Muscle of back (tissue), 13 donors: ENCODE data around the gene ZNF141. TPM values are rescaled to one million over a fixed set of nuclear protein-coding genes. Genes with fewer than 3 reads are reported as not detected.
"Not testable (repeated sequence)": the region's sequence is repeated elsewhere in the genome, so short reads cannot be mapped to it uniquely, and the experiment has no call there.

Experiments
- DNase-seq, 3 donors: peaks; one replicate each; pipeline versions ENCODE4 v3.0.0 to v3.0.0-alpha.2; 2013
- long read RNA-seq, 9 donors: transcript quantifications; one replicate each; lab custom pipeline, GENCODE V29; 2026
- polyA plus RNA-seq, 10 donors: library from polyadenylated mRNA; unstranded; fragments of 120-200 nt; gene quantifications; one replicate each; pipeline ENCODE4 v1.2.1, GENCODE V29; 2013; ENCODE audit not compliant: insufficient read length in 10 of 10

ZNF141 gene
- polyA plus RNA-seq = 10 to 100 TPM; 10.1 to 20.7 (median 14.0) TPM
- long read RNA-seq, donor 1, partial matches to known transcripts = 6 of 9 reads
- long read RNA-seq, donor 1, other reads (novel, unspliced or antisense) = 0 of 9 reads
- long read RNA-seq, donor 2 = 0 reads
- long read RNA-seq, donor 3 = 0 reads
- long read RNA-seq, donor 4 = 0 reads
- long read RNA-seq, donor 5, partial matches to known transcripts = 0 of 2 reads
- long read RNA-seq, donor 5, other reads (novel, unspliced or antisense) = 0 of 2 reads
- long read RNA-seq, donor 6, partial matches to known transcripts = 0 of 3 reads
- long read RNA-seq, donor 6, other reads (novel, unspliced or antisense) = 0 of 3 reads
- long read RNA-seq, donor 7, partial matches to known transcripts = 6 of 9 reads
- long read RNA-seq, donor 7, other reads (novel, unspliced or antisense) = 0 of 9 reads
- long read RNA-seq, donor 8, partial matches to known transcripts = 0 of 2 reads
- long read RNA-seq, donor 8, other reads (novel, unspliced or antisense) = 0 of 2 reads
- long read RNA-seq, donor 9, partial matches to known transcripts = 0 of 1 reads
- long read RNA-seq, donor 9, other reads (novel, unspliced or antisense) = 0 of 1 reads

DNA sequence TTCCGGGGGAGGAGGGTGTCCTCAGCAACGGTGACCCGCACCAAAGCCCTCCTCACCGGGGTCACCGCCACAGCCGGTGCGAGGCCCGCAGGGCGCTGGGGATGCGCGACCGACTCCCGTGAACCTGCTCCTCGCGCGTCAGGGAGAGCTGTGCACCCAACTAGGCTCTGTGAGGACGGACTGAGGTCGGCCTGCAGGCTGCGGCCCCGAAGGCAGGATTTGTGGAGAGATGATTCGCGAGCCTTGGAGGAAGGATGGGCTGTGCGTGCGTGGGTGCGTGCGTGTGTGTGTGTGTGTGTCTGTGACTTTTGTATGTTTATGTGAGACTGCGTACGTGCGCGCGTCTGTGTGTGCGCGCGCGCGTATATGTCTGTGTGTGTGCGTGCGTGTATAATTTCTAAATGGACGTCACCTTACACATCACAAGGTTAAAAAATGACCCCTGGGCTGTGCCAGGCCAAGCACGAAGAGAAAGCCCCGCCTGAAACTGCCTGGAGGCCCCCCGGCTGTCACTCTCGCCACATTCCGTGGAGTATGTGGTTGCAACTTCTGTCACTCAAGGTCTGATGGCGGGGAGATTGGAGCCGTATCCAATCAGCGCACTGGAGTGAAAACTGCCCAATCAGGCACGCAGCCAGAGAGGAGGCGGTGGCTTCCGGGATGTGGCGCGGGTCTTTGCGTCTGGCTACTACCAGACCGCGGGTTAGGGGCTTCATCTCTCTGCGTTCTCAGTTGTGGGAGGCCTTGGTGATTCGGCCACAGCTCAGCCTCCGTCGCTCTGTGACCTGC is at the start of gene ZNF141:
ZNF141 (plus strand) TSS at position 672 of the 789 bp plus-strand sequence. CDS start 170 bp downstream, outside the sequence.
- DNase-seq = peak; percentile 97 to 99 (median 99)

DNA sequence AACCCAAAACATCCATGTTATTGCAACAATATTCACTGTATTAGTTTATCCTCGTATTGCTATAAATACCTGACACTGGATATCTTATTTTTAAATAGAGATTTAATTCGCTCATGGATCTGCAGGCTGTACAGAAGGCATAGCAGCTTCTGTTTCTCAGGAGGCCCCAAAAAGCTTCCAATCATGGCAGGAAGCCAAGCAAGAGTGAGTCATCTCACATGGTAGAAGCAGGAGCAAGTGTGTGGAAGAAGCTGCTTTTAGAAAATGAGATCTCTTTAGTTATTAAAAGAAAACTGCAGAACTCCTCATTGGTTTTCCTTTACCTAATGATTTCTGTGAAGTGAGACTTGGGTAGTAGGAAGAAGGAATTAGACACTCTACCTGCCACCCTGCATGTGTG is 48.7 kb upstream of the ZNF141 start:
- DNase-seq = no peak

DNA sequence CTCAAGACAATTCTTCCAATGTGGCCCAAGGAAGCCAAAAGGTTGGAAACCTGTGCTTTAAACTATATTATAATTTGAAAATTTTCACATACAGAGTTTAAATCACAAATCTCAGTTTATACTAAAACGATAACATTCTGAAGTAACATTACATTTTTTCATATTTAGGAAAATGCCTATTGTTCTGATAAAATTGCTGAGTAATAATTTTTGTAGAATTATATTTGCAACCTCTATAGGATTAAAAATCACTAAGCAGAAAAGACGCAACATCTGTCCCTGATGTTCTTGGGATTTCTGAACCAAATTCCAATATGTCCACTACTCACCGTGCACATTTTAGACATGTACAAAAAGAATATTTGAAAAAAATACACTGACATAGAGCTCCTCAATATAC is 42.9 kb upstream of the ZNF141 start:
- no peak for DNase-seq

DNA sequence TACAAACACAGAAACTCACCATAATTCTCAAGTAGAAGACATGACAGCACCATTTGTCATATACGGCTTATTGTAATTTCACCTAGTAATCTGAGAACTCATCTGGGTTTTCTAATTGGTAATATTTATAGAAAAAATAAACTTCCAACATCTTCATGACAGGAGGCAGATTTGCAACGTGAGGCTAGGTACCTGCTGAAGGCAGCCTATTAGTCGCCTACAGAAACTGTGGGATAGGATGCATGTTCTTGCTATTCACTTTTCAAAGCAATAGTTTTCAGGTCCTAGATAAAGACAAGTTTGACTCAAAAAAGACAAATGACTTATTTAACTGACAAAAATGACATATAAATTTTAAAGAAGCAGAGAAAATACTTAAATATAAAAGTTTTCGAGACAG is 35.2 kb upstream of the ZNF141 start:
- no peak for DNase-seq

DNA sequence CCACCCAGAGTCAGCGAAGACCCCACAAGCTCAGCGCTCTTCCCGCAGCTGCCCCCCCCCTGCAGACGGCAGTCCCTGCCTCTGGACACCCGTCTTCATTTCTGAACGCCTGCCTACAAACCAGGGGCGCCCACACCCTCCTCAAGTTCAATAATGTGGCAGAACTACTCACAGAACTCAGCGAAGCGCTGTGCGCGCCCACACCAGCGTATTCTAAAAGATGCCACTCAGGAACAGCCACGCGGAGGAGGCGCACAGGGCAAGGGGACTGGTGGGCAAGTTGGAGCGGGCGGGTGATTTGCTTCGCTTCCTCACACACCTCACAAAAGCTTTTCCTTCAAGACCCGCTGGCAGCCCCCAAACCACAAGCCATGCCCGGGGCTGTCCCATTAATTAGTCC is 33.1 kb upstream of the ZNF141 start:
- not testable (repeated sequence) for DNase-seq

DNA sequence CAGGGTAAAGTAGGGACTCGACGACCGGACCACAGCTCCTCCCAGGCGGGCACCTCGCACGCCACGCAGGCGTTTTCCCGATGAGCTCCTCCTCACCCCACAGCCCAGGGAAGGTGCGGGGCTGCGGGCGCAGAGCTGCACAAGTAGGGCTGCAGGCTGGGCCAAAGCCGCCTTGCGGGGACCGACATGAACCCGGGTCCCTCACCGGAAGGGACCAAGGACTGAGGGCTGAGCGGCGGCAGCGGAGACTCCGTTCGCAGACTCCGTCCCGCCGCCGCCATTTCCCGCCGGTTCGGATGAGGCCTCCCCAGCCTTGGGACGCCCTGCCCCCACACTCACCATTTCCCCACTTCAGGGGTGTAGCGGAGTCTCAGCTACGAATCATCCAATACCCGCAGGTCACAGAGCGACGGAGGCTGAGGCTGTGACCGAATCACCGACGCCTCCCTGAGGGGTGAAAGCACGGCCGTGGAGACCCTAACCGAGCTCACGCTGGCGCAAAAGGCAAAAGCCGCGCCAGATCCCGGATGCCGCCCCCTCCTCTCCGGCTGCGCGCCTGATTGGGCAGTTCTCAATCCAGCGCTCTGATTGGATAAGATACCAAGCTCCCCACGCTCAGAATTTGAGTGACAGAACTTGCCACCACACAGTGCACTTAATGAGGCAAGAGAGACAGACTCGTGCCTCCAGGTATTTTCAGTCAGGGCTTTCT is 32.5 kb upstream of the ZNF141 start, which contains the start of gene ZNF732:
ZNF732 (minus strand) TSS at position 506 of the 712 bp plus-strand sequence; CDS start at position 342, 164 bp downstream.
- DNase-seq = peak; percentile 55 to 88 (median 81)

DNA sequence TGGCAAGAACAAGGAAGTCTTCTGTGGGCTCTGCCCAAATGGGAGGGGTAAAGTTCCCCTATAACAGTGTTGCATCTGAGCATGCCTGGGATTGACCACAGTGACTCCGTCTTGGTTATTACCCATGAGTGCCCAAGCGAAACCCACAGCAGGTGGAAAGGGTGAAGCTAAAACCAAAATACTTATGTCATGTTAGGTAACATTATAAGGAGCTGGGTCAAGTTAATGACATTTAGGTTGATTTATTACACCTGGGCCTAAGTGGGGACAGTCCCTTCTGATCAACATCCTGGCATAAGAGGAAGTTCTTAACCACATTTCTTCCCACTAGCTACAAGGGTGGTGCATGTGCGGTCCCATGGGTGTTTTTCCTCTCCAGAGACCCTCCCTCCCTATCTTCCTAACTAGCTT is 31.1 kb upstream of the ZNF141 start:
- DNase-seq = no peak

DNA sequence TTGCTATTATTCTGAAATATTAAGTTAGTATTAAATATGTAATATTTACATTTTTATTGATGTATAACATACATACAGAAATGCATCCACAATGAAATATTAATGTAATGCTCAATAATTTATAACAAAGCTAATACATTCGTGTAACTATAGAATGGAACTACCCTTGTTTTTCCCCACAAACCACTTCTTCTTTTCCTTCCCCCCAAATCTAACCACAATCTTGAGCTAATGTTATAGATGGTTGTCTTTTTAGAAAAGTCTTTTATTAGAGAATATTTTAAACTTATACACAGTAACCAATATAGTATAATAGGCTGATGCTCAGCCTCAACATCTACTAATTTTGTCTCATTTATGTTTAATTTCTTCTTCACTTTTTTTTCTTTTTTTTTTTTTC is 27.8 kb upstream of the ZNF141 start:
- no peak for DNase-seq

DNA sequence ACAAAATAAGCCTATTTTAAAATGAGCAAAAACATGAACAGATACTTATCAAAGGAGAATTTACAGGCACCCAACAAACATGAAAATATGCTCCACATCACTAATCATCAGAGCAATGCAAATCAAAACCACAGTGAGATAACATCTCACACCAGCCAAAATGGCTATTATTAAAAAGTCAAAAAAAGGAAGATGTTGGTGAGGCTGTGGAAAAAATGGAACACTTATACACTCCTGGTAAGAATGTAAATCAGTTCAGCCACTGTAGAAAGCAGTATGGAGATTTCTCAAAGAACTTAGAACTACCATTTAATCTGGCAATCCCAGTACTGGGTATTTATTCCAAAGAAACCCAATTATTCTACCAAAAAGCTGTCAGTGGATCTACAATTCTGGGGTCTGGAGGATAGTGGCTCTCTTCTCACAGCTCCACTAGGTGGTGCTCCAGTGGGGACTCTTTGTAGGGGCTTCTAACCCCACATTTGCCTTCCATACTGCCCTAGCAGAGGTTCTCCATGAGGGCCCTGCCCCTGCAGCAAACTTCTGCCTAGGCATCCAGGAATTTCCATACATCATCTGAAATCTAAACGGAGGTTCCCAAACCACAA is 23.2 kb upstream of the ZNF141 start:
- no peak for DNase-seq

DNA sequence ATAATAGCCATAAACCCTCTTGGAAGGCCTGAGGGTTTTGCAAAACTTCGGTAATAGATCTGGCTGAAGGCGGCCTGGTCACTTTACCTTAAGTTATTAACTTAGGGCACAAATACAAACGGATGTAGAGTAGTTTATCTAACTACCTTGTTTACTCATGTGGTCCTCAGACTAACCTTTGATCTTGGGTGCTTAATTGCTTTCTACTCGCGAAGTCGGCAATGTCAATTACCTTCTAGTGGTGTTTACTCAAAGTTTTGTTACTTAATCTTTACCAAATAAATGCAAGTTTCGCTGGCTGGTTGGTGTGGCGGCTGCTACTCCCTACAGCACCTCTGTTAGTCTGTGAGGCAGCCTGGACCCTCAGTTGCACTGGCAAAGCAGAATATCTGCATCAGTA is 8.9 kb upstream of the ZNF141 start:
- no peak for DNase-seq

DNA sequence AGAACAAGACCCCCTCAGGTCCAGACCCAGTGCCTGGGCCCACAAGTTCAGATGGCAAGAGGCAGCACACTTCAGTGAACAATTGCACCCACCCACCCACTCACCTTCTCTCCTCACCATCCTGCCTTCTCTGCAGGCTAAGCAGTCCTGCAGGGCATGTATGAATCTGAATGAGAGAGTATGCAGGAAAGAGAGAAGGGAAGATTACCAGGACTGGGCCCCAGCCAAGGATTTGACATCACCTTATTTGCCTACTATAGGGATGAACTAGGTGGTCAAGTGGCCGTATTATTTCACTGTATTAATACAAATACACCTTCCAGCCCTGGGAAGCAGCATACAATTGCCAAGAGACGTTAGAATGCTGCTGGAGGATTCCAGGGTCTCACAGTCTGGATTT is 2.1 kb upstream of the ZNF141 start:
- DNase-seq = no peak

DNA sequence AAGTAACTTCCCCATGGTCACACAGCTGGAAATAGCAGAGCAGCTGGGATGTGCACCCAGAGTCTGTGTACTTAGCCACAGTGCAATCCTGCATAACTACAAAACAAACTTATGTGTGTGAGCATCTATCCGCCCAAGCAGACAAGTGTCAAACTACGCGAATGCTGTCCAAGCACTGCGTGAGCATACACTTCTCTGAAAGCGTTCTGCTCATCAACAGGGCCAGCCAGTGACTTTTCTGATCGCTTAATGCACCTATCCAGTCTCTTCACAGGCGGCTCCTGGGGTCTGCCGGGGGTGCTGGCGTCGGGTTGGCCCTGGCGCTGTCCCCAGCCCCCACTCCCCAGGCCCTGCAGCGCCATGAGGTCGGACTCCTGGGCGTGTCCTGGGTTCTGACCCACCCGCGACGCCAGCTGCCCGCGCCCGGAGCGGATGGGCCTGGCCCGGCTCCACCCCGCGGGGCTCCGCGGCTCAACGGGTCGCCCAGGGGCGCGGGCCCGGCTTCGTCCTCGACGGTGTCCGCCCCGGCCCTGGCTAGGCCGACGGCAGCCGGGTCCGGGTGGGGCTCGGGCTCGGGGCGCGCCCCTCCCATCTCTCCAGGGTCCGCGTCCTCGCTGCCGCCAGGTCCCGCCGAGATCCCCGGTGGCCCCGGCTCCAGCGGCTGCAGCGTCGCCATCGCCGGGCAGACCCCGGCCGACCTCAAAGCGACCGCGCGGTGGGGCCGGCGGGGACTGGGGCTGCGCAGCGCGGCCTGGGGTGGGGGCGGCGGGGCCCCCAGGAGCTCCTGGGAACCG is 1.3 kb upstream of the ZNF141 start:
- DNase-seq = peak; percentile 10 to 71 (median 29)

DNA sequence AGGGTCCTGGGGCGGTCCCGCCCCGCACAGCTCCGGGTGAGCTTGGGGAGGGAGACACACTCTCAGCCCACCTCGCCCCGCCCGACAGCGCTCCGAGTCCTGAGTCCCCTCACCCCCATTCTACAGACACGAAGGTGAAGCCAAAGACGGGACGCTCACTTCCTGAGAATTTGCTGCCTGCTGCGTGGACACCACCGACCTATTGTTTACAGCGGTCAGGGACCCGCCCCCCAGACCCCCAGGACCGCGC is 796 bp upstream of the ZNF141 start:
- no peak for DNase-seq

DNA sequence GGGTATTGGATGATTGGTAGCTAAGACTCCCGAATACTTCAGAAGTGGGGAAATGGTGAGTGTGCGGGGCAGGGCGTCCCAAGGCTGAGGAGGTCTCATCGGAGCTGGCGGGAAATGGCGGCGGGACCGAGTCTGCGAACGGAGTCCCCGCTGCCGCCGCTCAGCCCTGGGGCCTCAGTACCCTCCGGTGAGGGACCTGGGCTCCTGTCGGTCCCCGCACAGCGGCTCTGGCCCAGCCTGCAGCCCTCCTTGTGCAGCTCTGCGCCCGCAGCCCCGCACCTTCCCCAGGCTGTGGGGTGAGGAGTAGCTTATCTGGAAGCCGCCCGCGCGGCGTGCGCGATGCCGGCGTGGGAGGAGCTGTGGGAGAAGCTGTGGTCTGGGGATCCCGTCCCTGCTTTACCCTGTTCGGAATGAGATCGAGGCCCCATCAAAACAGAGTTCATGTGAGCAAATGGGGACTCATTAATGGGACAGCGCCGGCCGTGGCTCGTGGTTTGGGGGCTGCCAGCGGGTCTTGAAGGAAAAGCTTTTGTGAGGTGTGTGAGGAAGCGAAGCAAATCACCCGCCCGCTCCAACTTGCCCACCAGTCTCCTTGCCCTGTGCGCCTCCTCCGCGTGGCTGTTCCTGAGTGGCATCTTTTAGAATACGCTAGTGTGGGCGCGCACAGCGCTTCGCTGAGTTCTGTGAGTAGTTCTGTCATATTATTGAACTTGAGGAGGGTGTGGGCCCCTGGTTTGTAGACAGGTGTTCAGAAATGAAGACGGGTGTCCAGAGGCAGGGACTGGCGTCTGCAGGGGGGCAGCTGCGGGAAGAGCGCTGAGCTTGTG is 531 bp downstream of the ZNF141 start:
- DNase-seq = peak in 2 of 3 donors; percentile 1 to 8

DNA sequence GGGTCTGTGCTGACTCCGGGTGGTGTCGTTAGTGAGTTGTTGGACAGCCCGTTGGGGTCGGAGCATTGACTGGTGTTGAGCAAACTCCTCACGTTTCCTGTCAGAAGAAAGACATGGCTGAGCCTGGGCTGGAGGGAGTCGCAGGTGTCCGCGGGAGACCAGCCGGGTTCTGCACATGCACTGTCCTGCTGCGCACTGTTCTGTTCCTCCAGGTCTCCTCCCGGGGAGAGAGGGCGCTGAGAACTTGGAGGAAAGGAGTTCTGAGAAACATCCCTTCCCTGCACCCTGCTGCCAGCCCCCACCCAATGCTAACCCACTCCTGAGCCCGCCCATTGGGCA is 1.1 kb downstream of the ZNF141 start:
- DNase-seq = peak in 1 of 3 donors; percentile 26

DNA sequence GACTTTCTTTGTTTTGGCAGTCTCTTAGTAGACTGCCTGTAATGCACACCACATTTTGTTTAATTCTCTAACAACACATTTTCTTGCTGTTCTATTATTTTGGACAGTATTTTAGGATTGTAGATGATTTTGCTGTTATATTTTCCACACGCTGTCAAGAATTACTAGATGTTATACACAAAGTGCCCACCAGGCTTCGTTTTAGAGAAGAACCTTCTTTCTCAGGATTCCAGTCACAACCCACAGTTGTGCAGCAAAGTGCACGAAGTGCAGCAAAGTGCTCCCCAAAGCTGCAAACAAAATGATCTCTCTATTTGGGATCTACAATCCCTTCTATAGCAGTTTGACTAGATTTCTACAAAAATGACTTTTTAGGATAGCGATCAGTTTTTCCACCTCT is 2.4 kb downstream of the ZNF141 start:
- DNase-seq = no peak

DNA sequence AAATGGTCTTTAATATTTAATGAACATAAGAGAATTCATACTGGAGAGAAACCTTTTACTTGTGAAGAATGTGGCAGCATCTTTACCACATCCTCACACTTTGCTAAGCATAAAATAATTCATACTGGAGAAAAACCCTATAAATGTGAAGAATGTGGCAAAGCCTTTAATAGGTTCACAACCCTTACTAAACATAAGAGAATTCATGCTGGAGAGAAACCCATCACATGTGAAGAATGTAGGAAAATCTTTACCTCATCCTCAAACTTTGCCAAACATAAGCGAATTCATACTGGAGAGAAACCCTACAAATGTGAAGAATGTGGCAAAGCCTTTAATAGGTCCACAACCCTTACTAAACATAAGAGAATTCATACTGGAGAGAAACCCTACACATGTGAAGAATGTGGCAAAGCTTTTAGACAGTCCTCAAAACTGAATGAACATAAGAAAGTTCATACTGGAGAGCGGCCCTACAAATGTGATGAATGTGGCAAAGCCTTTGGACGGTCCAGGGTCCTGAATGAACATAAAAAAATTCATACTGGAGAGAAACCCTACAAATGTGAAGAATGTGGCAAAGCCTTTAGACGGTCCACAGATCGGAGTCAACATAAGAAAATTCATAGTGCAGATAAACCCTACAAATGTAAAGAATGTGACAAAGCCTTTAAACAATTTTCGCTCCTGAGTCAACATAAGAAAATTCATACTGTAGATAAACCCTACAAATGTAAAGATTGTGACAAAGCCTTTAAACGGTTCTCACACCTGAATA is 35.6 kb downstream of the ZNF141 start:
- no peak for DNase-seq

DNA sequence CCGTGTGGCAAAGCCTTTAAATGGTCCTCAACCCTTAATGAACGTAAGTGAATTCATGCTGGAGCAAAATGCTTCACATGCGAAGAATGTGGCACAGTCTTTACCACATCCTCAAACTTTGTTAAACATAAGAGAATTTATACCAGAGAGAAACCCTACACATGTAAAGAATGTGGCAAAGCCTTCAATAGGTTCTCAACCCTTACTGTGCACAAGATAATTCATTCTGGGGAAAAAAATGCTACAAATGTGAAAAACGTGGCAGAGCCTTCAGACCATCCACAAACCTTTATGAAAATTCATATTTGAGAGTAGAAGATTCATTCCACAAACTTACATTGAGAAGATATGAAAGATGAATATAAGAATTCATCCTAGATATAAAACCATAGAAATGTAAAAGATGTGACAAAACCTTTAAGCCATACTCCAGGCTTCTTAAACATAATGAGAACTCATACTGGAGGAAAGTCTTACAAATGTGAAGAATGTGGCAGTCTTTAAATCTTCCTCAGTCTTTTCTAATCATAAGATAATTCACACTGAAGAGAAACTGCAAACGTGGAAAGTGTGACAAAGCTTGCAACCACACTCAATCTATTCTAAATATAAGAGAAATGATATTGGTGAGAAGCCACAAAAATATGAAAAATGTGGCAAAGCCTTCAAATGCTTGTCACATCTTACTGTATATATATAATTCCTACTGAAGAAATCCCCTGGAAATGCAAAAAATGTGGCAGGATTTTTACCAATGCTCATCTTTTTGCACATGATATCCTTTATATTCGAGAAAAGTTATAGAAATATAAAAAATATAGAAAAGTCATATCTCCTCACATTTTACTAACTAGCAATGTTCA is 36.9 kb downstream of the ZNF141 start:
- no peak for DNase-seq
